HG03439 (cell line): ENCODE data around the gene GRIK3.

Source experiments
- ATAC-seq: cut with Tn5 transposase; IDR thresholded peaks from one replicate; pipeline ENCODE4 v1.9.1; 2021; ENCODE audit warnings: mild to moderate bottlenecking, moderate library complexity; ENCODE audit not compliant: unreplicated experiment

GRIK3 gene

DNA sequence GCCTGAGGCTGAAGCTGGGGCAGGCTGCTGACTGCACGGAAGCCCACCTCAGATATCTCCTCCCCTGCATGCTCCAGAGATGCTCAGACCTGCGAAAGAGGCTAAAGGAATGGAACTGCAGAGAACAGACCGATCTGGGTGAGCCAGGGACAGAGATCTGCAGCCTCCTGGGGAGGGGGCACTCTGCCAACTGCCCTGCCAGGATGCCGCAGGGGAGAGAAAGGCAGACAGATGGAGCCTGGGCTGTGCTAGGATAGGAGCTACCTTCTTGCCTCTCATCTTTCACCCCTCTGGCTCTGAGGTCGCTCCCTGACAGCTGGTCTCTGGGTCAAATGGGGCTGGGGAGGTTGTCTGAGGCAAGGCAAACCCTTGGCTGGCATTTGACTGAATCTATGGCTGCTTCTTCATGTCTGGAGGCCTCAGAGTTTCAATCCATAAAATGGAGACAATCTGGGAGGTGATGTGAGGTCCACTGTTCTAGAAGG is 238.2 kb downstream of the GRIK3 start:
- ATAC-seq = no peak

DNA sequence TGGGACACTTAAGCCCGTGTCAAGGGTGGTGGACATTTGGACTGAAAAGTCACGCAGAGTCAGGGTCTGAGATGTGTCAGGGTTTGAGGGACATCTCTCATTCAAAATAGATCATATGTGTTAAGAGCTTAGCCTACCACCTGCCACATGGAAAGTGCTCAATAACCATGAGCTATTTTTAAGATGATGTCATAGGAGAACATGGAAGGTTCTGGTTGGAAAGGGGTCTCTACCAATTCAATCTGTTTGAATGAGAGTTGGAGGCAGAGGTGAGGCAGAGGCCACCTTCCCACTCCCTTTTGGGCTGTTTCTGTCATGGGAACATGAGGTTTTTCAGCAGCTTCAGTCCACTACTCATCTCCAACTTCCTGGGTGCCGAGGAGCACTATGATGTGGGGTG is 239.9 kb downstream of the GRIK3 start:
- no peak for ATAC-seq

DNA sequence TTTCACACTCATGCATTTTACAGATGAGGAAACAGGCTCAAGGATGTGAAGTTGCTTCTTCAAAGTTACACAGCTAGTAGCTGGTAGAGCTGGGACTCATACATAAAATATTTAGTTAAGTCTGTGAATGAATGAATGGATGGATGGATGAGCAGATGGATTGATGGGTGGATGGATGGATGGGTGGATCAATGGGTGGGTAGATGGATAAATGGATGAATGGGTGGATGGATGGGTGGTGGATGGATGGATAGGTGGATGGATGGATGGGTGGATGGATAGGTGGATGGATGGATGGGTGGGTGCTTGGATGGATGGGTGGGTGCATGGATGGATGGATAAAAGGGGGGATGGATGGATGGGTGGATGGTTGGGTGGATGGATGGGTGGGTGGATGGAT is 240.9 kb downstream of the GRIK3 start:
- ATAC-seq = no peak

- no peak for ATAC-seq
These were observed 242.0 kb downstream of the GRIK3 start for GRCh38 chr1:36792292-36792691.

- ATAC-seq = no peak
These were observed 244.1 kb downstream of the GRIK3 start for GRCh38 chr1:36790191-36790590.

DNA sequence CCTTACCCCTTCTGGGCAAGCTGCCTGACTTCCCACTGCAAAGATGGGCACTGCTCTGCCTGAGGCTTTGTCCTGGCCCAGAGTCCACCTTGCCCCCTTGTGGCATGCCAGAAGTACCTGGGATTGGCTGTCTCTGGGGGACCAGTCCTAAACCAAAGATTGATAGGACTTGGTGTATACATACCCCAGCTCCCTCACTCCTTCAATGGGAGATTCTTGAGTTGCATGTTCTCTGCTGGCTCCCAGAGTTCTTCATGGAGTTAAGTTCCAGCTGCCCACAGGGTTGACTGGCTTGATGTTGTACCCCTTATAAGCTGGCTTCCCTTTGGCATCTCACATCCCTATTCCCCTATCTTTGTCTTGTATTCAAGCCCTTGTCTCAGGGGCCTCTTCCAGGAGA is 244.8 kb downstream of the GRIK3 start:
- no peak for ATAC-seq

DNA sequence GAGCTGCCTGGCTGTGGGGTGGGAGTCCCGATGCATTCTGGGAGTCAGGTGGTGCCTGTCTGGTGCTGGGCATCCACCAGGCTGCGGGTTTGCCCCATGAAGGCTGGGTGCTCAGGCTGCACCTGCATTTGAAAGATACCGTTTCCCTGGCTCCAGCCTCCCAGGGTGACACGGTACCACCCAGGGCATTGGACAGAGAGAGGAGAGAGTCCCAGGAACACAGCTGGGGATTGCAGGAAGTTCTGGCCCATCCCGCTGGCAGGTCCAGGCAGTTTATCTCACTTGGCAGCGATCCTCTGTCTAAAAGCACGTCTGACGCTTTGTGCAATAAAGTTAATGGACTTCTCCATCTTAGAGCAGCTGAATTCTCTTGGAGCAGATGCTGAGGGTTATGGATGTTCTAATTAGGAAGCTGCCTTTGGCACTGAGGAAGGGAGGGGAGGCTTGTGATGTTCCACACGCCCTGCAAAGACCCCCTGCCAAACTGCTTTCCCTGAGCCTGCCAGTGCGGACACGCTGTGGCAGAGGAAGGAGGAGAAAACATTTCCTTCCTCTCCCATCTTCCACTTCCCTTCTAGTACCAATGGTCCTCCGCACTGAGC is 246.9 kb downstream of the GRIK3 start:
- ATAC-seq = no peak

GRCh38 chr1:36786425-36786824 is 247.9 kb downstream of the GRIK3 start:
- ATAC-seq = no peak

DNA sequence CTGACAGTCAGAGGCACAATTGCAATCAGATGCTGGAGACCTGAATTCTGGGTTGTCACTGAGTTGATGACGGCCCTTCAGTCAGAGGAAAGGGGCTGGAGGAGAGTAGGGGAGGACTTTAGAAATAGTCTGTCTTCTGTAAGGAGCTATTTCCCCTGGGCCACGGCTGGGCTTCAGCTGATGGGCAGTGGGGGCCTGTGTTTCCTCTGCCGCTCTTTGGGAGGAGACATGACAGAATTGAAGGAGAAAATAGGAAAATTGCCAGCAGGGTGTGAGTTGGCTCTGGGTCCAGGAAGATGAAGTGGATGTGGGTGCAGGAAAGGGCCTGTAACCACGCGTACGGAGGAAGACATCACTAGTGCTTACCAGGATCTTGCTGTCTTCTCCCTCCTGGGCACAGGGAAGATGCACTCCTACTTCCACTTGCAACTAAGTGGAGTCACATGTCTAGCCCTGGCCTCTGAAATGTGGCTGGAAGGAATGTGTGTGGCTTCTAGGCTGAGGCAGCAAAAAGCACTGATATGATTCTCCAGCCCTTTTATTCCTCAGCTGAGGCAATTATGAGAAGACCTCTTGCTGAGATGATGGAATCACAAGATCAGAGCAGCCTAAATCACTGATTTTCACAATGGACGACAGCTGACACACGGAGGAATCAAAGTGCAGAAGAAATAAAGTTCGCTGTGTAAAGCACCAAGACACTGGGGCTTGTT is 250.0 kb downstream of the GRIK3 start:
- ATAC-seq = no peak

GRCh38 chr1:36783475-36783874 is 250.8 kb downstream of the GRIK3 start:
- no peak for ATAC-seq

- ATAC-seq = no peak
These were observed 251.5 kb downstream of the GRIK3 start for GRCh38 chr1:36782785-36783184.

GRCh38 chr1:36782085-36782484 is 252.2 kb downstream of the GRIK3 start:
- no peak for ATAC-seq

DNA sequence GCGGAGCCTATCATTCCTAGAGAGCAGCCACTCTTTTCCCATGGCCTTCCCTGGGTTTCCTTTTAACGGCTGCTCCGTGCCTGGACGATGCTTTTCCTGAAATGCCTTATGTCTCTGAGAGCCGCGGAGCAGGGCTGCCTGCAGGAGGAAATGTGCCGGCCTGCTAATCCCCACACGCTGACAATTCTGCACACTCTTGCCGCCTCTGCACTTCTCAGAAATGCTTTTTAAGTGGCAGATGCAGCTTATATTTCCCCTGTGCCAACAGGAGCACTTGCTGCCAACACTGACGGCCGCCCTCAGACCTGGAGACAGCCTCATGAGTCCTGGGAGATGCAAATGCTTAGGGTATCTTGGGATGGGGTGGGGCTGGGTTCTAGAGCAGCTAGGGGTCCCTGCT is 253.2 kb downstream of the GRIK3 start:
- no peak for ATAC-seq

DNA sequence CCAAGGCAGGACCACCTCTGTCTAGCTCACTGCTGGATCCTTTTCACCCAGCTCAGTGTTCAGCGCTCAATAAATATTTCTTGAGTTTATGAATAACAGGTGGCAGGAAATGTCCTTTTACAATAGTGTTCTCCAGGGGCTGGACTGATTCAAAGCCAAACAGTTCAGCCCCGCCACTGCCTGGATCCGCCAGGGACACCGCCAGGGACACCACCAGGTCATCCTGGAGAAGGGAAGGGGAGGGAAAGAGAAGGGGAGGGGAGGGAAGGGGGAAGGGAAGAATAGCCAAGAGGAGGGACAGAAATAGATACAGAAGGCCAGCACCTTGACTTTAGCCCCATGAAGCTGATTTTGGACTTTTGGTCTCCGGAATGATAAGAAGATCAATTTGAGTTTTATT is 255.6 kb downstream of the GRIK3 start:
- ATAC-seq = no peak

DNA sequence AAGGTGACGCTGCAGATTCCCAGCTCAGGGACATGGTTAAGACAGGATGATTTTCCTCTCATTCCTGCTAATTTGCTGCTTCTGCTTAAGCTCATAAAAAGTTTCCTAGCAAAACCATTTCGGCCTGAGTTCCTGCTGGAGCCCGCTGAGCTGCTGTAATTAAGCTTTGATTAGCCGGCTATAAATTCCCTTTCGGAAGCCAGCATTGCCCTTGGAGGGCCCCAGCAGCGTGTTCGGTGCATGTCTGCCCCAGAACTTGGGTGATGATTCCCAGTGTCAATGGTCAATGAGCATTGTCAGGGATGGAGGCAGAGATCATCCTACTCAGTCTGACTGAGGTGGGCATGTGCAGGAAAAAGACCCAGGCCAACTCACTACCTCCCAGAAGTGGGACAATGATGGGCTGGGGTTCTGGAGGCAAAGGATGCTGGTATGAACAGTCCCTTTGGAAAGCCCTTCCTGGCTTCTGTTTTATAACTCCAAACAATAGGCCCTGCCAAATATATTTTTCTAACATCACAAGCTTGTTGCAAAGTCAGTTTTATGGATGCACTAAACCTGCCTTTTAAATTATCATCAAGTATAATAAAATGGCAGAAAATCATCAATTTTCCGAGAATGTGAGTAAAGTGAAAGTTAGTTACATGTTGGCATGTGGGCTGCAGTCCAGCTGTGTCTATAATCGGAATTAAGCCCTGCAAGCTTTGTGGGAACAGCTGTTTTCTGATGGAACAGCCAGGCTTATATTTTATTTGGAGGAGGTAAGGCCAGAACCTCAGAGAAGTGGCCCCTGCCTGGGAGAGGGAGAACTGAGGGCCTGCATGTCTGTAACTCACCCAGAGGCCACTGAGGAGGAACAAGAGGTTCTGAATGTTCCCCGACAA is 257.1 kb downstream of the GRIK3 start:
- ATAC-seq = no peak

GRCh38 chr1:36776256-36776655 is 258.1 kb downstream of the GRIK3 start:
- ATAC-seq = no peak

DNA sequence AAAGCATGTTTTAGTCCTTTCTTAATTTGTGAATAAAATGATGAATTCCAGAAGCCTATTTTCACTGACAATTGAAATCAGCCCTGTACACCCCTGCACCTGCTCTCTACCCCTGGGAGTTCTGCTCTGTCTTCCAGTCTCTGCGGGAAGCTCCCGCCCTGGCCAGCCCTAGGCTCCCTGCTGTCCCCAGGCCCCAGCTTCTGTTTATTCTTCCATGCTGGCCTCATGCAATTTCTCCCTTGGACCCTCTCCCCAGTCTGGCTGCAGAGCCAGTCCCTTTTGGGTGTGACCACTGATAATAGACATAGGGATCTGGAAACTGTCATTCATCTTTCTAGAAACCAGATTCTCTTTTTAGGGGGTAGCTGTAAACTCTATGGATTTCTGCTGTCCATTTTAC is 258.6 kb downstream of the GRIK3 start:
- ATAC-seq = no peak

DNA sequence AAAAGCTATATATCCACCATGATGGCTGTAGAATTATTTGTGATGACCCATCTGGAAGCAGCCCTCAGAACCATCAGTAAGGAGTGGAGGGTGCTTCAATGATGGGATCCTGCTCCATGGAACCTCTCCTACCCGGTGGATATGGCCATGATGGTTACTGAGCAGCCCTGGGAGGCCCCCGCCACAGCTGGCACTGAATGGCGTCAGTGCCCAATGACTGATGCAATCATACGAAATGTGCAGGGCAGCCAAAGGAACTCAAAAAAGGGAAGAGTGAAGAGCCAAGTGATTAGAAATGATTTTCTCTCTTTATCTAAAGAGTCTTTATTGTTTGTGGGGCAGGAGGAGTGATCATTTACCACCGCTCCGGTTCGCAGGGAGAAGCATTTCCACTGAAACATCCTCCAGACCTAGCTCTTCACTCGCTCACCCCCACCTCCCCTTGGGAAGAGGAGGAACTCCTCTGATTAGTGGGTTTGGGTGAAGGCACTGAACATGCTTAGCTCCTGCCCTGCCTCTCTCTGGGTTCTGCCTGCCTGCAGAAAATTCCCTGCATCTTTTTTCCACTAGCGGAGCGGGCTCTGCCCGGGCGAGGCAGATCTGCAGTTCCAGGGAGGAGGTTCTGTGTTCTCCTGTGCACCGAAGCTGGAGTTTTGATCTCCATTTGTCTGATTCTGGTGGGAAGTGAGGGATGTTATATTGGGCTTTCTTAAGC is 260.3 kb downstream of the GRIK3 start:
- no peak for ATAC-seq

DNA sequence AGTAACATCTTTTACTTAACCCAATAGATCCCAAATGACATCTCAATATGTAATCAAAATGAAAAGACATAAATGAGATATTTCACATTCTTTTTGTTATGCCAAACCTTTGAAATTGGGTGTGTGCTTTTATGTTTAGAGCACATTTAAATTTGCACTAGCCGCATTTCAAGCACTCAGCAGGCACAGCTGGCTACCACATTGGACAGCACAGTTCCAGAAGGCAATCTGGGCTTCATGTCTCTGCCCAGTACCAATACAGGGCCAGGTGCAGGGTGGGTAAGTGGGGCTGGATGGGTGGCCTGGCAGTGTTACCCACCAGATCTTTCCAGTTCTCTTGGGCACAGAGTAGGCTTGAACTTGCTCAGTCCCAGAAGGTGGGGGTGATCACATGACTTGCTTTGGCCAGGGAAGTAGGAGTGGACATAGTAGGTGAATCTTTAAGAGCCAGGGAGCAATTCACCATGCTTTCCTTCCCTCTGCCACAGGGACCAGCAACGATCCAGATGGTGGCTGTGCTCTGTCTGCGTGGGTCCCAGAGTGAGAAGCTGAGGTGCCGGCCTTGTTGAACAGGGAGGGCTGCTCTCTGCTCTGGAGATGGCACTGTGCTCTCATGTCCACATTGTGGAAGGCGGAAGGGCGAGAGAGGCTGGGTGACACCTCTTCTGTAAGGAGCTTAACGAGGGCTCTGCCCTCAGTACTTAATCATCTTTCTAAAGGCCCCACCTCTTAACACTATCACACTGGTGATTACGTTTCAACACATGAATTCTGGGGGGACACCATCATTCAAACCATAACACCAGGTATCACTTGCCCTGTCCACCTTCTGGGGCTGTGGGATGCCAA is 261.4 kb downstream of the GRIK3 start:
- ATAC-seq = no peak

DNA sequence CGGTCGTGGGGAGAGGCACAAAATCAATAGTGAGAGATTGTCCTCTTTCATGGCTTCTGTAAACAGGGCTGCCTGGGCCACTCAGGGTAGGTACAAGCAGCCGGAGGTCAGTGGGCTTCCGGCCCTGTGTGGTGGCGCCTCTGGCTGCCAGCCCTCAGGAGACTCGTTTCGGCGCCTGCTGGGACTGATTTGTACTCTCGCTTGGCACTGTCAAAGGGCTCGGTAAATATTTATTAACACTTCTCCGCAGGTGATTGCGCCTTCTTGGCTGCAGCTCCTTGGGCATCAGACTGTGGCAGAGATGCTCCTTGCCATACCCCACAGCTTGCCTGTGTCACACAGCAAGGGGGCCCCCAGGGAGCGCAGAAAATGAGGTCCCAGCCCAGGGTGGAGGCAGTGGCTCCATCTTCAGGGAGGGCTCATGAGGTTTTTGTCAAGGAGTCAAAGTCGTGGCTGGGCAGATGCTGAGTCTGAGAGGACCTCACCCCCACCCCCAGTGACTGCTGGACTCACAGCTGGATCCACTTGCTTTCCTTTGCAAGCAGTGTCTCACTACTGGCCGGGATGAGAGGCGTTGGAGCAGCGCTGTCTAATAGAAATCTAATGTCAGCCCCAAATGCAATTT is 262.5 kb downstream of the GRIK3 start:
- ATAC-seq = no peak
